ENCODE results near the gene PSEN2.

PSEN2 gene

DNA sequence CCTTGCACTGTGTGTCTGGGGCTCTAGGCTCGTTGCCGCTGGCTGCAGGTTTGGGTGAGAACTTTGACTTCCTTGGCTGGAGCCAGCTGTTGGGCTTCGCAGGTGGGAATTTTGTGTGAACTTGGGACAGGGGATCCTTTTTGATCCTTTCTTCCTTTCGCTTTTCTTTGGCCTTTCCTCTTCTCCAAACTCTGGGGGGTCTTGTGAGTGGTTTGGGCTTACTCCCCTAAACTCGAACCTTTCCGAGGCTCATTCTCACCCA, 70.3 kb downstream of the PSEN2 start:
- DNase-seq (ENCODE audit: low read depth, low spot score): no peak

GRCh38 chr1:226942392-226942791, 72.0 kb downstream of the PSEN2 start:
- Histone ChIP-seq H3K9me3 (ENCODE audit: low read depth, low read length) (no peaks in the 10 kb centered on the region), H3K36me3 (ENCODE audit: insufficient read depth, low read length) (no peaks in the 10 kb centered on the region), H3K27ac (no peak overlapping the region), H3K9ac (ENCODE audit: insufficient read length) (no peak overlapping the region), H3K4me3 (no peak overlapping the region)
- TF ChIP-seq FOXP2 (optimal IDR thresholded peaks at IDR 0.05; ENCODE audit: control extremely low read depth, extremely low read length, insufficient read depth) (no peak), EZH2 (IDR thresholded peaks at IDR 0.05) (no peak), POLR2AphosphoS5 (IDR thresholded peaks at IDR 0.05; ENCODE audit: borderline replicate concordance, low read depth, low read length) (no peak)
- no peak for DNase-seq (ENCODE audit: low read depth, low spot score)

More for the DNA sequence above, 70.3 kb downstream of the PSEN2 start:
- TF ChIP-seq POLR2AphosphoS5 (IDR thresholded peaks at IDR 0.05; ENCODE audit: borderline replicate concordance, low read depth, low read length) (no peak), EZH2 (IDR thresholded peaks at IDR 0.05) (no peak), FOXP2 (optimal IDR thresholded peaks at IDR 0.05; ENCODE audit: control extremely low read depth, extremely low read length, insufficient read depth) (no peak)
- H3K9ac ChIP-seq (ENCODE audit: insufficient read length): peak overlapping the region; percentile 74
- H3K36me3 ChIP-seq (ENCODE audit: insufficient read depth, low read length): no peaks in the 10 kb centered on the region
- peak overlapping the region; percentile 87 for H3K4me3 ChIP-seq
- no peaks in the 10 kb centered on the region for H3K9me3 ChIP-seq (ENCODE audit: low read depth, low read length)
- no peak overlapping the region for H3K27ac ChIP-seq

- no peak overlapping the region for H3K4me3 ChIP-seq
- no peaks in the 10 kb centered on the region for H3K36me3 ChIP-seq (ENCODE audit: insufficient read depth, low read length)
- no peak overlapping the region for H3K27ac ChIP-seq
- DNase-seq (ENCODE audit: low read depth, low spot score): no peak
- no peak overlapping the region for H3K9ac ChIP-seq (ENCODE audit: insufficient read length)
- H3K9me3 ChIP-seq (ENCODE audit: low read depth, low read length): no peaks in the 10 kb centered on the region
- no peak for TF ChIP-seq FOXP2 (optimal IDR thresholded peaks at IDR 0.05; ENCODE audit: control extremely low read depth, extremely low read length, insufficient read depth)
- TF ChIP-seq POLR2AphosphoS5 (IDR thresholded peaks at IDR 0.05; ENCODE audit: borderline replicate concordance, low read depth, low read length): no peak
- TF ChIP-seq EZH2 (IDR thresholded peaks at IDR 0.05): no peak
These were observed 72.7 kb downstream of the PSEN2 start for GRCh38 chr1:226943156-226943555.

DNA sequence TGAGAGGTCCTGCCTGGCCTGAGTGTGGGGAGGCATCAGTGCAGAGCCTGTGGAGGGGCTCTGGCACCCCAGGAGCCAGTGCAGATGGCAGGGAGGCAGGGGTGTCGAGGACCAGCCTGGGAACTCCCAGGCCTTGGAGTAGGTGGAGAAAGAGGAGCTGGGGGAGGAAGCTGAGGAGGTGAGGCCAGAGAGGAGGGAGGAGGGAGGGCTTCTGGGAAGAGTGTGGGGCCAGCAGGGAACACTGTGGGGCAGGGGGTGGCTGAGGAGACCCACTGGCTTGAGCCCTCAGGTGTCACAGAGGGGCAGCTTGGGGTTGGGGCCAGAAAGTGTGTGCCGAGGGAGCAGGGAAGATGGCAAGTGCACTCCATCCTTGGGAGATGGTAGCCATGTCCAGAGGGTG, 73.5 kb downstream of the PSEN2 start:
- DNase-seq (ENCODE audit: low read depth, low spot score): no peak
- H3K9ac ChIP-seq (ENCODE audit: insufficient read length): no peak overlapping the region
- no peaks in the 10 kb centered on the region for H3K9me3 ChIP-seq (ENCODE audit: low read depth, low read length)
- TF ChIP-seq FOXP2 (optimal IDR thresholded peaks at IDR 0.05; ENCODE audit: control extremely low read depth, extremely low read length, insufficient read depth) (no peak), POLR2AphosphoS5 (IDR thresholded peaks at IDR 0.05; ENCODE audit: borderline replicate concordance, low read depth, low read length) (no peak), EZH2 (IDR thresholded peaks at IDR 0.05) (no peak)
- no peaks in the 10 kb centered on the region for H3K36me3 ChIP-seq (ENCODE audit: insufficient read depth, low read length)
- H3K27ac ChIP-seq: no peak overlapping the region
- H3K4me3 ChIP-seq: no peak overlapping the region

DNA sequence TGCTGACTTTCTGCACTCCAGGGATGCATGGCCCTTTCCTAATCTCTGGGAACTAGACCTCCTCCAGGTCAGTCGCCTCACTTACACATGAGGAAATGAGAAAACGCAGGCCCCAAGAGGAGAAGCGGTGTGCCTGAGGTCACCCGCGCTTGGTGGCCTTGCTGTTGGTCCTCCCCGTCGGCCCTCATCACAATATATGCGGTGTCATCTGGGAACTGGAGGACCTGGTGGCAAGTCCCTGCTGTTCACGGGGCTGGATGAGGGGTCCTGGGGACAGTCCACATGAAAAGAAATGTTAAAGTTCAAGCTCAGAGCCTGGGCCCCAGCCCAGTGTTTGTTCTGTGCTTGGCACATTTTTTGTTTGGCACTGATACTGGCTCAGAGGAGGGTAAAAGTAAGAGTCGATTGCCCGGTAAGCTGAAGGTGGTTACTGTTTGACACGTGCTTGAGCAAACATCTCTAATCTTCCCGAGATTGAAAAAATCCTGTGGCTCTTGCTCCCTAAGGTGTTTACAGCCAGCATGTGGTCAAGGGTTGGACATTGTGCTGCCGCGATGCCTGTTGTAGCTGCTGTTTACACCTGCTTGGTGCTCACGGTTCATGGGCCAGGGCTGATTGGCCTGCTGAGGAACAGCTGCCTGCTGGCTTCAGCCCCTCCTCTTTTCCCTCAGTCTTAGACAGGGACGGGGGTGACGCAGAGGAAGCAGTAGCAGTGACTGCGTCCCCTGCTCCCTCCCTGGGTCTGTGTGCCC, 74.9 kb downstream of the PSEN2 start:
- no peak for DNase-seq (ENCODE audit: low read depth, low spot score)
- no peak overlapping the region for H3K4me3 ChIP-seq
- H3K36me3 ChIP-seq (ENCODE audit: insufficient read depth, low read length): no peaks in the 10 kb centered on the region
- no peak overlapping the region for H3K9ac ChIP-seq (ENCODE audit: insufficient read length)
- no peak for TF ChIP-seq FOXP2 (optimal IDR thresholded peaks at IDR 0.05; ENCODE audit: control extremely low read depth, extremely low read length, insufficient read depth)
- no peak for TF ChIP-seq EZH2 (IDR thresholded peaks at IDR 0.05)
- no peak for TF ChIP-seq POLR2AphosphoS5 (IDR thresholded peaks at IDR 0.05; ENCODE audit: borderline replicate concordance, low read depth, low read length)
- no peak overlapping the region for H3K27ac ChIP-seq
- H3K9me3 ChIP-seq (ENCODE audit: low read depth, low read length): no peaks in the 10 kb centered on the region
